DOHH2 (cell line): ENCODE data around the gene PPP1R3G.

Experiments used
- H3F3A ChIP-seq: fragments of 200-600 bp; sonication (generic), shearing (Covaris generic); 2 replicates; pipeline ENCODE4 v1.6.0; 2016; ENCODE audit warnings: antibody characterized with exemption, mild to moderate bottlenecking; ENCODE audit not compliant: control insufficient read depth, insufficient read depth
- H3K27ac ChIP-seq: fragments of 200-600 bp; sonication (generic); 2 replicates; pipeline ENCODE4 v1.5.1; 2014; ENCODE audit warnings: low read depth, mild to moderate bottlenecking, low read length, moderate library complexity
- H3K27me3 ChIP-seq: fragments of 200-600 bp; sonication (generic); 2 replicates; pipeline ENCODE4 v1.6.1; 2014; ENCODE audit warnings: mild to moderate bottlenecking, low read length, mixed read lengths; ENCODE audit not compliant: control insufficient read depth
- H3K36me3 ChIP-seq: fragments of 200-600 bp; sonication (generic); 2 replicates; pipeline ENCODE4 v1.6.1; 2014; ENCODE audit warnings: mild to moderate bottlenecking, low read length, moderate library complexity, mixed read lengths; ENCODE audit not compliant: control insufficient read depth
- H3K4me1 ChIP-seq: fragments of 200-600 bp; sonication (generic); 2 replicates; pipeline ENCODE4 v1.6.1; 2014; ENCODE audit warnings: mild to moderate bottlenecking, low read length, mixed read lengths; ENCODE audit not compliant: control insufficient read depth
- H3K4me2 ChIP-seq: fragments of 200-600 bp; sonication (generic); 2 replicates; pipeline ENCODE4 v1.6.0; 2014; ENCODE audit warnings: mild to moderate bottlenecking, low read length, moderate library complexity
- H3K4me3 ChIP-seq: fragments of 200-600 bp; sonication (generic); 2 replicates; pipeline ENCODE4 v1.5.1; 2014; ENCODE audit warnings: mild to moderate bottlenecking, low read length, mixed read lengths
- H3K79me2 ChIP-seq: fragments of 200-600 bp; sonication (generic); 2 replicates; pipeline ENCODE4 v1.6.1; 2014; ENCODE audit warnings: mild to moderate bottlenecking, low read length, mixed read lengths; ENCODE audit not compliant: control insufficient read depth
- H3K9me2 ChIP-seq: fragments of 200-600 bp; sonication (generic); replicated peaks from 2 replicates; pipeline ENCODE4 v1.6.1; 2014; ENCODE audit warnings: mild to moderate bottlenecking, low read length, mixed read lengths; ENCODE audit not compliant: control insufficient read depth
- H3K9me3 ChIP-seq: fragments of 200-600 bp; sonication (generic); 2 replicates; pipeline ENCODE4 v1.6.1; 2014; ENCODE audit warnings: antibody characterized with exemption, low read length, mixed read lengths; ENCODE audit not compliant: control insufficient read depth, insufficient read depth
- H4K20me1 ChIP-seq: fragments of 200-600 bp; sonication (generic); 2 replicates; pipeline ENCODE4 v1.6.0; 2014; ENCODE audit warnings: low read depth, mild to moderate bottlenecking, antibody characterized with exemption, low read length, moderate library complexity; ENCODE audit not compliant: control insufficient read depth, insufficient read depth
- EZH2phosphoT487 ChIP-seq: fragments of 200-600 bp; sonication (generic); IDR thresholded peaks from 2 replicates; pipeline ENCODE4 v1.6.1; 2017; ENCODE audit warnings: borderline replicate concordance, mild to moderate bottlenecking, antibody characterized with exemption, low read length, moderate library complexity, mixed read lengths
- TF ChIP-seq, protein P1 (sequence below): fragments of 200-600 bp; sonication (generic); IDR thresholded peaks from one replicate; pipeline ENCODE4 v1.5.1; 2014; ENCODE audit warnings: antibody characterized with exemption, mild to moderate bottlenecking, low read depth, low read length; ENCODE audit not compliant: poor library complexity, severe bottlenecking

Gene PPP1R3G

GRCh38 chr6:5121956-5122355 is 36.8 kb downstream of the PPP1R3G start:
- Histone ChIP-seq H3K27me3 (no peaks in the 10 kb centered on the region), H3K9me2 (no peaks in the 10 kb centered on the region), H3K4me3 (no peak overlapping the region), H4K20me1 (no peaks in the 10 kb centered on the region), H3K9me3 (no peaks in the 10 kb centered on the region; the same call in 1 of the 2 replicates), H3K4me2 (no peak overlapping the region), H3K27ac (no peak overlapping the region), H3K36me3 (no peaks in the 10 kb centered on the region), H3K79me2 (no peaks in the 10 kb centered on the region), H3K4me1 (no peaks in the 10 kb centered on the region), H3F3A (no peaks in the 10 kb centered on the region)
- TF ChIP-seq, protein P1, sequence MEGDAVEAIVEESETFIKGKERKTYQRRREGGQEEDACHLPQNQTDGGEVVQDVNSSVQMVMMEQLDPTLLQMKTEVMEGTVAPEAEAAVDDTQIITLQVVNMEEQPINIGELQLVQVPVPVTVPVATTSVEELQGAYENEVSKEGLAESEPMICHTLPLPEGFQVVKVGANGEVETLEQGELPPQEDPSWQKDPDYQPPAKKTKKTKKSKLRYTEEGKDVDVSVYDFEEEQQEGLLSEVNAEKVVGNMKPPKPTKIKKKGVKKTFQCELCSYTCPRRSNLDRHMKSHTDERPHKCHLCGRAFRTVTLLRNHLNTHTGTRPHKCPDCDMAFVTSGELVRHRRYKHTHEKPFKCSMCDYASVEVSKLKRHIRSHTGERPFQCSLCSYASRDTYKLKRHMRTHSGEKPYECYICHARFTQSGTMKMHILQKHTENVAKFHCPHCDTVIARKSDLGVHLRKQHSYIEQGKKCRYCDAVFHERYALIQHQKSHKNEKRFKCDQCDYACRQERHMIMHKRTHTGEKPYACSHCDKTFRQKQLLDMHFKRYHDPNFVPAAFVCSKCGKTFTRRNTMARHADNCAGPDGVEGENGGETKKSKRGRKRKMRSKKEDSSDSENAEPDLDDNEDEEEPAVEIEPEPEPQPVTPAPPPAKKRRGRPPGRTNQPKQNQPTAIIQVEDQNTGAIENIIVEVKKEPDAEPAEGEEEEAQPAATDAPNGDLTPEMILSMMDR = no peak
- TF ChIP-seq EZH2phosphoT487 = no peak

GRCh38 chr6:5122504-5123112 is 37.5 kb downstream of the PPP1R3G start:
- TF ChIP-seq, protein P1 = no peak
- no peak for TF ChIP-seq EZH2phosphoT487
- Histone ChIP-seq H3K27me3 (no peaks in the 10 kb centered on the region), H3F3A (no peaks in the 10 kb centered on the region), H3K4me1 (peaks cover under 1% of the 10 kb centered on the region; the same call in 1 of the 2 replicates), H3K36me3 (no peaks in the 10 kb centered on the region), H3K4me3 (no peak overlapping the region), H3K9me3 (no peaks in the 10 kb centered on the region; the same call in 1 of the 2 replicates), H4K20me1 (no peaks in the 10 kb centered on the region), H3K4me2 (no peak overlapping the region), H3K27ac (no peak overlapping the region), H3K79me2 (no peaks in the 10 kb centered on the region), H3K9me2 (no peaks in the 10 kb centered on the region)

GRCh38 chr6:5123296-5124143 is 38.4 kb downstream of the PPP1R3G start:
- no peaks in the 10 kb centered on the region for H3K36me3 ChIP-seq
- no peaks in the 10 kb centered on the region for H3K9me2 ChIP-seq
- H3K4me1 ChIP-seq = peaks cover 10% of the 10 kb centered on the region
- no peak overlapping the region for H3K4me2 ChIP-seq
- TF ChIP-seq, protein P1 = no peak
- TF ChIP-seq EZH2phosphoT487 = no peak
- H3K79me2 ChIP-seq = no peaks in the 10 kb centered on the region
- H4K20me1 ChIP-seq = no peaks in the 10 kb centered on the region
- H3K4me3 ChIP-seq = no peak overlapping the region
- H3K27ac ChIP-seq = no peak overlapping the region
- H3F3A ChIP-seq = no peaks in the 10 kb centered on the region
- H3K9me3 ChIP-seq = no peaks in the 10 kb centered on the region; the same call in 1 of the 2 replicates
- H3K27me3 ChIP-seq = no peaks in the 10 kb centered on the region
